ENCODE measurements around the gene RPL12. TPM values are rescaled to one million over a fixed set of nuclear protein-coding genes. Genes with fewer than 3 reads are reported as not detected.

Gene RPL12
- 817 TPM for total RNA-seq

DNA sequence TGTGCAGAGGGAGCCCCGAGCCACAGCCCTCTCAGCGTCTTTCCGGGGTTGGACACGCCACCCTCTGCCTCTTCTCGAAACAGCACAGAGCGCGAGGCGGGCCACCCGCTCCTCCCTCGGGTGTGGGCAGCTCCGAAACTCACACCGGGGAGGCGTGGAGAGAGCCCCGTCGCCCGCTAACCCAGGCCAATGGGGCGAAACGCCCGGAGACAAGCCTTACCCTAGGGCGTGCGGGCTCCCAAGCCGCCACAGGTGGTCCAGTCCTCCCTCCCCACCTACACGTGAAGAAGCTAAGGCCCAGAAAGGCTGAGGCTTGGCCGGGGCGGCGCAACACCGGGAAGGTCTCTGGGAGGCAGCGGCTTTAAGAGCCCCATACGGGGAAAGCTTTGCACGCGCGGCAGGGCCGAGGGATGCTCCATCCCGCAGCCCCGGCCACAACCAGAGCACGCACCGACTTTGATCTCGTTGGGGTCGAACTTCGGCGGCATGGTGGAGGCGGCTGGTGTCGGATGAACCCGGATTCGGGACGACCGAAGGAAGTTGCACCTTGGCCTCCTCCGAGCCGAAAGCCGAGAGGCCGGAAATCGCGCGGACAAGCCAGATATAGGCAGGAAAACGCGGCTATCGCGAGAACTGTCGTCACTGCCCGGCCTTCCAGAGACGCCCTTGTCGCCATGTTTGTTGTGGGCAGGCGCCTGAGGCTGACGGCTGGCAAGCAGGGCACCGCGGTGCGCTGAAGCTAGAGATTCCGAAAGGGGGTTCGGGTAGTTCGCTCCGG lies at the start of gene RPL12, which contains the start of gene LRSAM1:
RPL12 (minus strand) TSS at position 577 of the 778 bp plus-strand sequence; CDS start at position 488, 89 bp downstream.
LRSAM1 (plus strand) TSS at position 681 of the 778 bp plus-strand sequence. CDS start 3,018 bp downstream, outside the sequence.

DNA sequence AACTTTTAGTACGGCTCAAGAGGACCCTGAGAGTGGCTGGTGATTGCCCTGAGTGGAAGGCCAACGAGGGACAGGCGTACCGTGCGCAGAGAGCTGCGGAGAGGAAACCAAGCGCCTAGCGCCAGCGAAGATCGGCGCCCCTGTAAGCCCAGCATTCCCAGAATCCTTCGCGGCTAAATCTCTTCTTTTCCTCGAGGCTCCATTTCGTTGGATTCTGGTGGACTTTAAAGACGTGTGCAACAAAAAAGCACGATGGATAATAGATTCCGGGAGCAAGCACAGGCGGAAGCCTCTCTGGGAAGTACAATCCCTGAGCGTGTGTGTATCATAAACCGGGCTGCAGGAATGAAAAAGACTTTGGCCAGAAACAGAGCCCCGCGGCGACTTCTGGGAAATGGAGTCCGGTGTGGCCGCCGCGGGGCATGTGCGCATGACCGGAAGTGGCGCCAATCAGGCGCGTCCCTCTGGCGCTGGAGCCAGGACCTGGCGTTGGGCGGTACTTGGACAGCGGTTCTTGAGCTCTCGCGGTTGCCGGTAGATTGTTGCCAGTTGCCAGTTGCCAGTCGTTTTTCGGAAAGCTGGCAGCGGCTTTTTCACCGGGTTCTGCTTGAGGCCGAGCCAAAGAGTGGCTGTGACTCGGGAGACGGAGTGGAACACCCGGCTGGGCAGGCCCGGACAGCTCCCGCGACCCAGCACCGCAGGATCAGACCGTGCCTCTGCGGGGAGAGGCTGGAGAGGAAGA lies 27.1 kb downstream of the RPL12 start, which contains the start of gene ZNF79:
ZNF79 (plus strand) TSS at position 449 of the 742 bp plus-strand sequence. CDS start 406 bp downstream, outside the sequence.

Small RNAs within 50 kb of the gene (small RNA-seq; reads per million reads assigned to genes)
- gene RF00019 (ENCODE audit: low replicate concordance) (not detected), gene SNORA65 (ENCODE audit: low replicate concordance) (57.5 reads per million, percentile 94 among the genes with 10 or more reads in this experiment)

Other genes with a start within 250 kb of the RPL12 start
- 138 TPM for gene GARNL3, start 186.6 kb downstream of the RPL12 start, total RNA-seq
- 15.3 TPM for gene SLC2A8, start 54.2 kb downstream of the RPL12 start, total RNA-seq
- 18.2 TPM for gene ZNF79, start 27.0 kb downstream of the RPL12 start, total RNA-seq
- gene LRSAM1, start 104 bp upstream of the RPL12 start, total RNA-seq, result 28.5 TPM
- gene STXBP1, start 160.9 kb upstream of the RPL12 start, total RNA-seq, result 165 TPM